Measurements from ENCODE around the gene ARHGEF7. TPM values are rescaled to one million over a fixed set of nuclear protein-coding genes. Genes with fewer than 3 reads are reported as not detected.
A peak's percentile ranks its signal among the peaks of the same experiment; 100 is the strongest.

The ARHGEF7 gene
- polyA plus RNA-seq, 12 donors: 53.2 to 109 (median 72.8) TPM; not detected in 1

DNA sequence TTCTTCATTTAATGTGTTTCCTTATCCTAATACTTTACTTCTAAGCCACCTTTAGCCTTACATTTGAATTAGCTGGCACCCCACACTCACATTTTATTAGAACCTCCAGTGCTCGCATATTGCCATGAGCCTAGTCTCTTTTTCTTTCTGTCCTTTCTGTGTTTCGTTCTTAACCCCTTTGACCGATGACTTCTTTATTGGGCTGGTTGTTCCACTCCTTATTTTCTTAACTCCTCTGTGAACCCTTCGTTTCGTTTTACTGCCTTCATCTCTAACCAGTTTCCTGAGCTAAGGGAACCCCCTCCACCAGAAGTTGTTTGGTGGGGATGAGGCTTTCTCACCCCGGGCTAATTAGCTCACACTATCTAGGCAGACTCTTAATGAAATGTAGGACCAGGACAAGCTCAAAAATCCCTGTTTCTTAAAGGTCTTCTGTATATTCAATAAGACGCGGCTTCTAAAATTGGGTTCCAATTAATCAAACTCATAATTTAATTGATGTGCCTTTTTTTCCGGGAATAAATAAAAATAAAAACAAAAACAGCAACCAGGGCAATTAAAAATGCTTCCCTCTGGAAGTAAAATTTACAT is 19.1 kb upstream of the ARHGEF7 start:
- DNase-seq: no peak

DNA sequence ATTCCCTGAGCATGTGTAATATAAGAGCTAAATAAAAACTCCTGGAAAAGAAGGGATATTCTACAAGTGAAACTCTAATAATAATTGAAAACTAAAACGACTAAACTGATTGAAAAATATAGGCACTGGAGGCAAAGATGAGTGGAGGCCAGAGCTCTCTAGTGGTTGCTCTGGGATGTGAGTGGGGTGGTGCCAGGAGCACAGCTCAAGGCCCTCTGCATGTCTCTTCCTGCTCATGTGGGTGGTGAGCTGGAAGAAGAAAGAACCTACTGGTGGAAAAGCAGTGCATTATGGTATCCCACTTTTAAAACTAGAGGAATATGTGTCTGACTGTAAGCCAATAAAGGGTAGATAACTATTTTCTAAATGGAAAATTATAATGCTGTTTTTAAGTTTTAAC is 15.8 kb upstream of the ARHGEF7 start:
- DNase-seq: no peak

DNA sequence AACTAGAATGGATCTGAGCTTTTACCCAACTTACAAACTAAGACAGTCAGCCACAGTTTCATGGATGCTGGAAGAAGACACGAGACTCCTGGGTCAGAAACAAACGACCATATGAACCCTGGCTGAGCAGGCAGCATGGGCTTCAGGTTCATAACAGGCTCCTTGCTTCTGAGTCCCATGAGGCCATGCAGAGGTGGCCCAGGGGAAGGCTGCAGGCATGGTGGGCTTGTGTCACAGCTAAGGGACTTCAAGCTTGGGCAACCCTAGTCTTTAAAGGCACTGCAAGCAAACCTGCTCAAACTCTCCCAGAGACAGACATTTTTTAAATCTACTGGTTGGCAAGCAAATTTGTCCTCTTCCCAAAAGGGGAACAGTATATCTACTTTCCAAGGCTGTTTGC is 5.1 kb upstream of the ARHGEF7 start:
- no peak for DNase-seq

DNA sequence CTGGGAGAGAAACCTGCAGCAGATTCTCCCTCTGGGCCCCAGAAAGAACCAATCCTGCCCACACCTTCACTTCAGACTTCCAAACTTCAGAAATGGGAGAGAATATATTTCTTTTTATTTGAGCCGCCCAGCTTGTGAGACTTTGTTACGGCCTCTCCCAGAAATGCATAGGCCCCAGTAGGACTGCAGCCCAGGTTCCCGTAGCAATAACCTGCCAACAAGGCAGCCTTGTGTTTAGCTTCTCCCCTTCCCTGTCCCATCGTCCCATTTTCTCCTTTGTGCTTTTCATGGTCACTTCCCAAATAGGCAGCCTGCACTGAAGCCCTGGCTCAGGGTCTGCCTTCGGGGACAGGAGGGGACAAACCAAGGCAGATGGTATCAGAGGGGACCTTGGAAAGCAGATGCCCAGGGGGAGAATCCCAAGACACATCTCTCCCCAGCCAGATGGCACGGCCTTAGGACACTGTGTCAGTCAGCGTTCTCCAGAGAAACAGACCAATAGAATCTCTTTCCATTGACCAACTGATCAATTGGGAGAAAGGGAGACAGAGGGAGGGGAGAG is 3.7 kb upstream of the ARHGEF7 start:
- DNase-seq: no peak

DNA sequence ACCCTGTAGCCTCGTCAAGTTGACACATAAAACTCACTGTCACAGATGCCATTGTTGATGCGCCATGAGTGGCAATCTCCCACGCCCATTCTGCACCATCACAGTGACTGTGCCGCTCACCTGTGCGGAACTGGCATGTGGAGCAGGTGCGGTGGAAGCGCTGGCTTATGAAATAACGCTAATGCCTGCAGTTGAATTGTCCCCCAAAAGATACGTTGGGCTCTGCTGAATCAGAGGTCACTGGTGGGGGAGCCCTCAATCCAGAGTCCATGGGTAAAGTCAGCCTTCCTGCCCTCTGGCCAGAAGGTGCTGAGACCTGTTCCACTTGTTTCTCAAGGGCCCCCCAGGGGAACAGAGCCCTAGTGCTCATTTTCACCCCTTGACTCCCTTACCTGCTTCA is 2.9 kb upstream of the ARHGEF7 start:
- DNase-seq: no peak

DNA sequence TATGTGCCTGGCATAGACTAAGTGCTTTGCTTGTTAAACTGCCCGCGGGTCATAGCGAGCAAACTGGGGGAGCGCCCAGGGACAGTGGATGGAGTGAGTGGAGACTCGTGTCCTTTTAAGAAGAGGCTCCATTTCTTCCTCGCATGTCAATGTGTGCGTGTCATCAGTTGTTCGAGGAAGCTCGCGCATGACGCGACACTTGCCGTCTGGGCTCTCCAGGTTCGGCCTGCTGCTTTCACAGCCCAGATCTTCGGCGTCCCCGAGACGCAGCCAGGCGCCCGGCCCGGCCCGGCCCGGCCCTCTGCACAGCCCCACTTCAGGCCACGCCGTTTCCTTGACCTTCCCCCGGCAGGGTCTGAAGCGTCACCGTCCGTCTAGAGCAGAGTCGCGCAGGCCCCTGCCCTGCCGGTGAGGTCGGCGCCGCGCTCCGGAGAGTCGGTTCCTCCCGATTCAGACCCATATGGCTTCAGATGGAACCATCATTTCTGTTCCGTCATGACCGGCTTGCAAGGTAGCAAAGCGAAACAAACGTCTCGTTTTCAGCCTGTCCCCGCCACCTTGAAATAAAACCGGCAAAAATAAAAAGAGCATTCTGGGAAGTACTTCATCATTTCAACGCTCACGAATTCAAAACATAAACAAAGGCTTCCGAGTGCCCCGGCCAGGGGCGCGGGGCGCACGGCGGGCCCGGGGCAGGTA is 599 bp upstream of the ARHGEF7 start:
- DNase-seq: peak; percentile 62

DNA sequence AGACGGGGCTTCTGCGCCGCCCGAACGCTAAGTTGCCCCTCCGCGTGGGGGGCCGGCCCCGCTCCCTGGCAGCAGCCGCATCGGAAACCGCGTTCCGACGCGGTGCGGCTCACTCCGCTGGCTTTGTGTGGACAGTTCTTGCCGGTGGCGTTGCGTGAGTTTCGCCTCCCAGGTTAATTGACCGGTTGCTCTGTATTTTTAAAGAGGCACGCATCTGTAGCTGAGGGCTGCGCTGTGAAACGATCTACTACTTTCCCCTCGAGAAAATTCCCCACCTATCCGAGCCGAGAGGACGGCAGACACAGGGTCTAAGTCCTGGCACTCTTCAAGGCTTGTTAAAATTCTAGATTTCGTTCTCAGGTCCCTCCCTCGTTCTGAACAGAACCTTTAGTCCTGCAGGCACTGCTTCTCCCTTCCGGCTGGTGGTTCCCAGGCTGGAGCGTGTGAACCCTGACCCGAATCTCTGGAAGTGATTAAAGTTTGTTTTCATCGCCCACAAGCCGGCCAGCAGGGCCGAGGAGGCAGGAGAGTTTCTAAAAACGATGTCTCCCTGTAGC is 933 bp downstream of the ARHGEF7 start:
- peak; percentile 80 for DNase-seq

DNA sequence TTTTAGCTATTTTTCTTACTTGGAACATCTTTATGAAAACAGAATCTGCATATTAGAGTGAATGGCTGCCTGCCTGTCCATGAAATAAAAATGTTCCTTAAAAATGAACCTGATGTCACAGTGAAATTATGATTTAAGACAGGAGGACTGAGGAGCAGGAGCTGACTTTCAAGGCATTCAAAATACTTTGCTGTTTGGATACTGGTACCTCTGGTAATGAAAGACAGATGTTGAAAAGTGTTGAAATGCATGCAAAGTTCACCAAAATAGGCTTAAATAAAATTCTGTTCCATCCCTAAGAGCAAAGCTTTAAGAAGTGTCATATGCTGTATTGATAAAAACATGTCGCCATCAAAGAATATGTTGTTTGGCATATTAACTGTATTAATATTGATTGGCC is 1.7 kb downstream of the ARHGEF7 start:
- DNase-seq: peak; percentile 51

DNA sequence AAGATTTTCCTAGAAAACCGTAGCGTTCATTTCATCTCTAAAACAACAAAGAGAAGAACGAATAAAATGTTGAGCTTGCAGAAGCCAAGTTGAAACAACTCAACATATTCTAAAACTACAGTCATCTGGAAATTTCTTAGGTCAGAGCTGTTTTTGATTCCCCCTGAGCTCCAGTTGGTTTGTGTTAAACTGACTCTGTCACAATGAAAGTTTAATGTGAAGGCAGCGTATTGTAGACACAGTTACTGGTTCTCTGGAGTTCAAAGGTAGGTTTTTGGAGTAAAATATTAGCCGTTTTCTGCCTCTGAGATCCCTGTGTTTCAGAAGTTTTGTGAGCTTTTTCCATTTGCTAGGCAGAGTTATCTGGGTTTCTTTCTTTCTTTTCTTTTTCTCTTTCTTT is 2.2 kb downstream of the ARHGEF7 start:
- DNase-seq: peak; percentile 39

DNA sequence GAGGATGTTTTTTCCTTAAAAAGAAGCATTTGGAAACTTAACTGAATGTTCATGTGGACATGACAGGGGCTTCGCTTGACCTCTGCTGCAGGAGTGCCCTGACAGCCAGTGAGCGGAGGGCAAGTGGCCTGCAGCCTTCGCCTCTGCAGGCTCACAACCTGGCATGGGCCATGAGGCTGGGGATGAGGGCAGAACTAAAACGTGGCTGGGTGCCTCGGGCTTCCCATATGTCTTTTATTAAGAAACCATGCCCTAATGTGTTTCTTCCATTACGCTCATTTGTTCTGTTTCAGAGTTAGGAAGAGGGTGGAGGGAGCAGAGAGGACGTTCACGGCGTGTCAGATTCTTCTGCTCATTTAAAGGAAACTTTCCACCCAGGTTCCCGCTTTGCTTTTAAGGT is 2.9 kb downstream of the ARHGEF7 start:
- DNase-seq: peak; percentile 49

DNA sequence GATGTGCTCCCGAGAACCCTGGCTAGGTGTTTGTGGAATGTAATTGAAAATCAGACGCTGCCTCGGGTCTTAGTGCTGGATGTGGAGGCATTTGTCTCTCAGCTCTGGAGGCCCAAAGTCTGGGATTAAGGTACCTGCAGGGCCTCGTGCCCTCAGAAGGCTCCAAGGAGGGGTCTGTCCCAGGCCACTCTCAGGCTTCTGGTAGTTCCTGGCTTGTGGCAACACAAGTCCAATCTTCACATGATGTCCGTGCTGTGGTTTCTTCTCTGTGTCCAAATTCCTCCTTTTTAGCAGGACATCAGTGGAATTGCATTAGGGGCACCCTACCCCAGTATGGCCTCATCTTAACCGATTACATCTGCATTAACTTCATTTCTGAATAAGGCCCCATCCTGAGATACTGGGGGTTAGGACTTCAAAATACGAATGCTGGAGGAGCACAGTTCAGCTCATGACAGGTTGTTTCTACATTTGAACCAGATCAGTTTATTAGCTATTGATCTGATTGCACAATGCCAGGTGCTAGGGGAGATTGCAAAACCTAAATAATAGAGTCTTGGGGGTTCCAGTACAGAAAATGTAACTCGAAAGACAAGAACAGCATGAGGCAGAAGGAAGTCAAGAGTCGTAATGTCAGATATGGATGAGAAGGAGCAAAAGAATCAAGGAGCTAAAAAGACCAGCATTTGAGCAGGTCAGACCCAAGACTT is 3.9 kb downstream of the ARHGEF7 start:
- DNase-seq: no peak

DNA sequence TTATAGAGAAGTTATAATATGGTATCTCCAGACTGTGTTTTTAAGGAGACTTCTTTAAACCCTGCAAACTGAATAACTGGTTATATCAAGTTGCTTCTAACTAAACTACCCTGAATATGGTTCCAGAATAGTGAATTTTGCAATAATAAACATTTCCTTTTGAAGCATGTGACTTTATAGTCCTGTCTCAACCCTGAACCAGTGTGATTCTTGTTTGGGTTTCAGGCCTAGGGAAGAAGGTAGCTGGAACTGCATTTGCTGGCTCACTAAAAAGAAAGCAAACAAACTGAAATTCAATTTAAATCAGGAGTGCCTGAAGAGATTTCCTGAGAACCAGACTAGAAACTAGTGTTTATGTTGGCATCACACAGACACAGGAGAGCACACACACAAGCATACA is 4.9 kb downstream of the ARHGEF7 start:
- no peak for DNase-seq

DNA sequence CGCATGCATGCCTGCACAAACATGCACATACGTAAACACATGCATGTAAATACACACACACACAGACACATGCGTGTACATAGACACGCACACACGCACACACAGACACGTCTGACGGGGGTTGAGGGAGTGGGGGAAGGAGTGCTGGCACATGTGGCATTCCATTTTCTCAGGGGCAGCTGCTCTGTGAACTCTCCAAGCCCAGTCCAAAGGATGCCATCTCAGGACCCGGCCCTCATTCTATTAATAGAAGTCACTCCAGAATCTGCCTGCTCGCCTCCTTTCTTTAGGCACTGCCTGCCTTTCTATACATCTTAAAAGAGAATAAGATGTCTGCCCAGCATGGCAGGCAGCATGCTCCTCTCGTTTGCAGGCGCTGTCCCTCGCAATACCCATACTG is 5.3 kb downstream of the ARHGEF7 start:
- no peak for DNase-seq

DNA sequence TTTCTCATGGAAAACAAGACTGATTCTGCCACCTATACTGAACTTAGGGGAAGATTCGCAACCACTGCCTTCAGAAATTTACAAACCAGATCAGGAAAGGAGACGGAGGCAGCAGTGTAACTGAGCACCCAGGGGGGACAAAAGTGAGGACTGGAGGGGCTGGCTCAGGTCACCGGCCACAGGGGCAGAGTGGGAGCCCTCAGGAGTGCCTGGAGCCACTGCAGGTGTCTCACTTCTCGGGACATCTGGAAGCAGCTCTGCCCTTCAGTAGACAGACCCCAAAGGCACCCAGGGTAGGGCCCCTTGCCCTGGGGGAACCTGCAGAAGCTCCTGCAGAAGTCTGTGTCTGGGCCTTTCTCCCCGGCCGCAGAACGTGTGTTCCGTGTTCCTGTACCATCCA is 5.8 kb downstream of the ARHGEF7 start:
- DNase-seq: no peak

DNA sequence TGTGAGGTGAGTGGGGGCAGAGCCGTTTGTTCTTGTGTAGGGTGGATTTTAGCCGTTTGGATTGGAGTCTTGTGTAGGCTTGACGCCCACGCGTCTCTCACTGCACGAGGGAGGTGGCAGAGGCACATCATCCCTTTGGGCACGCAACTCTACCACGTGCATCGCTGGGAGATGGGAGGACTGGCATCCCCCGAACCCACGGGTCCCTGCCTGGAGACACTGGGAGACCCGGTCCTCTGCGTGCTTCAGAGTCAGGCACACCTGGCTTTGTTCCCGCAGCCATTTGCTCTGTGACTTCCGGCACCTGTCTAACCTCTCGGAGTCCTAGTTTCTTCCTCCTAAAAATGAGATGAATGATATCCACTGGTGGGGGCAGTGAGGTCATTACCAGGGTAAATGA is 6.4 kb downstream of the ARHGEF7 start:
- no peak for DNase-seq

DNA sequence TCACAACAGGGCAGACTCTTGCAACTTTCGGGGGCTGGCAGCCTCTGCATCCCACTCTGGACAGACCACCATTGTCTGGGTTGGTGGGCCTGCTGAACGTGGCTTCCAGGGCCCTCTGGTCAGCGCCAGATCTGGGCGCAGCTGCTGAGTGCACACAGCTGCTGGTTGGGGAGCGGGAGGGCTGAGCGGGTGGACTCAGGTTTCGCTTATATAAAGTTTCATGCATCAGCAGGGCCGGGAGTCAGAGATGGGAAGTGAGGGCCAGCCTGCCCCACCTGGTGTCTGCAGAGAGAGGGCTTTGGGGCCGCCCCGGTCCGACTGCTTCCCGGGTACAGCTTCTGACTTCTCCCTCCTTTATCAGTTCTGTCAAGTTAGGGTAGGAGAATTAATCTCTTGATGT is 6.9 kb downstream of the ARHGEF7 start:
- DNase-seq: peak; percentile 63

DNA sequence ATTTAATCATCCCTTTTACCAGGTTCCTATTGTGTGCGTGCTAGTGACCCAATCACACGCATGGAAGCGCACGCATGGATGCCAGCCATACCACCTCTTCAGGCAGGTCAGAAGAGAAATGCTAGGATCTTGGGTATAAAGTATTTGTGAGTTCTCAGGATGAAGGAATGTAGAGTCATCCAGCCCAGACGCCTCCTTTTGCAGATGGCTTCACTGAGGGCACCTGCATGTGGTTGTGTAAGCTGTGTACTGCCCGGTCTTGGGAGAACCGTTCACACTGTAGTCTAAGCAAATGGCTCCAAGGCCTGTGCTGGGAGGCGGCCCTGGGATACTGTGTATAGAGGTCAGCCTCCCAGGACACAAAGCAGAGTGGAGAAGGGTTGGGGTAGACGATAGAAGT is 7.5 kb downstream of the ARHGEF7 start:
- DNase-seq: no peak

DNA sequence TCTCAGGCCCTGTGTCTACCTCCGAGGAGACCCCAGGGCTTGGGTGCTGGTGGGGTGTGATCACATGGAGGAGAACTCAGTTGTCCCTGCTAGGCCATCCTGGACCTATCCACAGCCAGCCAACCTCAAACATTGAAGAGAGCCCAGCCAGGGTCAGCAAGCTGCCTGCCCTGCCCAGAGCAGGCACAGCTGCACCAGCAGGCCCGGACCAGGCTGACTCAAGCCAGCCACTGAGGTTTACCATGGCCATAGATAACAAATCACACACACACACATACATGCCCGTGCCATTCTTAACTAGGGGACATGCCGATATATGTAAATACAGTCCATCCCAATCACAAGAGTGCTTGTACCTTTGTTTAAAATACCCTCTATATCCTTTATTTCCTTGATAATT is 8.1 kb downstream of the ARHGEF7 start:
- no peak for DNase-seq

DNA sequence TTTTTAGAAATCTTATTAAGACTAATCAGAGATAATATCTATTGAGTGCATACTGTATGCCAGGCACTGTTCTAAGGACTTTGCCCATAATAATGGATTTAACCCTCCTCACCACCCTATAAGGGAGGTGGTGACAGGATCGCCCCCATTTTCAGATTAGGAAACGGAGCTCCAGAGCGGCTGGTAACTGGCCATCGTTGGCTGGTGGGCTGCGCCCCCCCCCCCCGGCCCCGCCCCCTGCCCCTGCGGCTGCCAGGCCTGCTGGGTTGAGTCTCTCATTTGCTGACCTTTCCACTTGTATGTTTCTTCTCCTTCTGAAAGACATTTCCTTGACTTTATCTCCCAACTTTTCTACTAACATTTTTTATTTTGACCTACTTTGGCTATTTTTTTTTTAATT is 8.5 kb downstream of the ARHGEF7 start:
- no peak for DNase-seq

DNA sequence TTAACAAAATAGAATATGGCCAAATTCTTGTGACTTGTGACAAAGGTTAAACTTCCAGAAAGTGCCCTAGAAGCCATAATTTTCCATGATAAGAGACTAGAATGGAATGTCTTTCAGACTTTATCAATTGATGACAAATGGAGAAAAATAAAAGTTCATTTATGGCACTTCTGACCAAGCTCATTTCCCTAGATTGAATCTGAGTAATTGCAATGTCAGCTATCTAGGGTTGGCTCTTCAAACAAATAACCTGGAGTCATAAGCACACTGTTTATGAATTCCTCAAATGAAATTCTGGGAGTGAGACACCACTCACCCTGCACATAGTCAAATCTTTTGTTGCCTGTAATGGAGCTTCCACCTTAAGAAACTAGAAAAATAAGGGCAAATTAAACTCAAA is 11.4 kb downstream of the ARHGEF7 start:
- DNase-seq: no peak

DNA sequence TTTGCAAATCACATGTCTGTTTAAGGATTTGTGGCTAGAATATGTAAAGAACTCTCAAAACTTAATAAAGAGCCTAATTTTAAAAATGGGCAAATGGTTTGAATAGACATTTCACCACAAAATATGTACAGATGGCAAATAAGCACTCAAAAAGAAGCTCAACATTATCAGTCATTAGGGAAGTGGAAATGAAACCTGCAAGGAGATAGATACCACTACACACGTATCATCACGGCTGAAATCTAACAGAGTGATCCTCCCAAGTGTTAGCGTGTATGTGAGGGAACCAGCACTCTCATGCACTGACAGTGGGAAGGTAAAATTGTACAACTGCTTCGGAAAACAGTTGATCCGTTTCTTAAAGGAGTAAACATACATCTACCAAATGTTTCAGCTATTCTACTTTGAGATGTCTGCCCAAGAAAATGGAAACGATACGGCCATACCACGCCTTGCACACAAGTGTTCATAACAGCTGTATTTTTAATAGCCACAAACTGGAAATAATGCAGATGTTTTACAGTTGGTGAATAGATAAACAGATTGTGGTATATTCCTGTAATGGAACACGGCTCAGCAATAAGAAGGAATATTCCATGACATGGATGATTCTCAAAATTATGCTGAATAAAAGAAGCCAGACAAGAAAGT is 14.5 kb downstream of the ARHGEF7 start:
- no peak for DNase-seq

DNA sequence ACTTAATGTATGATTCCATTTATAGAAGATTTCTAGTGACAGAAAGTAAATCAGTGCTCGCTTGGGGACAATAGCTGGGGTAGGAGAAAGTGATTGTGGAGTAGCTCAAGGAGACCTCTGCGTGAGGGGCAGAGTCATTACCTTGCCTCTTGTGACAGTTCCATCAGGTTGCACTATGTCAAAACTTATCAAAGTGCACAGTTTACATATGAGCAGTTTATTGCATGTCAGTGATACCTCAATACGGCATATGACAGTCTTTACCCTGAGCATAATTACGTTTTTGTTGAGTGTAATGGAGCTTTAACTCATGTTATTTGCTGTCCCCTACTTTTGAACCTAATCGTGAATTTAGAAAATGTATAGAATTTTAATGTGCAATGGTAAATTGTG is 15.0 kb downstream of the ARHGEF7 start:
- no peak for DNase-seq
